ENCODE data around the gene KIRREL3.

- no peak for TF ChIP-seq ZNF274 (IDR thresholded peaks at IDR 0.05; ENCODE audit: low read depth, low read length)
- no peak for TF ChIP-seq SUZ12 (IDR thresholded peaks at IDR 0.05; ENCODE audit: extremely low read depth, insufficient read depth, insufficient read length)
These were observed 353.6 kb downstream of the KIRREL3 start for GRCh38 chr11:126646701-126647557.

Data from NT2/D1 (cell line).